Rectal smooth muscle tissue (tissue), 1 donor: Measurements from ENCODE around the gene ZNF653.
"Not testable (repeated sequence)": the region's sequence is repeated elsewhere in the genome, so short reads cannot be mapped to it uniquely, and the experiment has no call there.

Experiments used
- H3K27ac ChIP-seq: one replicate; pipeline ENCODE4 v1.7.0; 2013; ENCODE audit warnings: low read depth, low read length, inconsistent platforms
- H3K27me3 ChIP-seq: one replicate; pipeline ENCODE4 v1.7.0; 2013; ENCODE audit warnings: low read length; ENCODE audit not compliant: control insufficient read depth, insufficient read depth
- H3K36me3 ChIP-seq: one replicate; pipeline ENCODE4 v1.7.0; 2013; ENCODE audit warnings: low read length; ENCODE audit not compliant: control insufficient read depth, insufficient read depth
- H3K4me1 ChIP-seq: one replicate; pipeline ENCODE4 v1.7.0; 2013; ENCODE audit warnings: low read length; ENCODE audit not compliant: control insufficient read depth, insufficient read depth
- H3K4me3 ChIP-seq: one replicate; pipeline ENCODE4 v1.7.0; 2013; ENCODE audit warnings: low read length
- H3K9ac ChIP-seq: one replicate; pipeline ENCODE4 v1.7.0; 2013; ENCODE audit warnings: low read length

The ZNF653 gene

GRCh38 chr19:11475861-11476260, 29.8 kb downstream of the ZNF653 start:
- Histone ChIP-seq H3K9ac (no peak overlapping the region), H3K27me3 (peaks cover 3% of the 10 kb centered on the region)

GRCh38 chr19:11475343-11475742, 30.3 kb downstream of the ZNF653 start:
- H3K4me3 ChIP-seq, H3K27me3 ChIP-seq, H3K9ac ChIP-seq, H3K4me1 ChIP-seq, H3K36me3 ChIP-seq, H3K27ac ChIP-seq: not testable (repeated sequence)

More at GRCh38 chr19:11475861-11476260, 29.8 kb downstream of the ZNF653 start:
- Histone ChIP-seq H3K36me3 (no peaks in the 10 kb centered on the region), H3K4me3 (no peak overlapping the region), H3K27ac (no peak overlapping the region), H3K4me1 (no peaks in the 10 kb centered on the region)

- Histone ChIP-seq H3K27me3 (no peaks in the 10 kb centered on the region), H3K27ac (no peak overlapping the region), H3K36me3 (no peaks in the 10 kb centered on the region), H3K9ac (no peak overlapping the region), H3K4me3 (no peak overlapping the region), H3K4me1 (no peaks in the 10 kb centered on the region)
Measured at GRCh38 chr19:11473725-11474124, 31.9 kb downstream of the ZNF653 start.

- H3K27me3 ChIP-seq, H3K4me3 ChIP-seq, H3K36me3 ChIP-seq, H3K27ac ChIP-seq, H3K9ac ChIP-seq, H3K4me1 ChIP-seq: not testable (repeated sequence)
Measured at GRCh38 chr19:11468266-11468845, 37.3 kb downstream of the ZNF653 start.

- H3K27ac ChIP-seq, result no peak overlapping the region
- H3K27me3 ChIP-seq, result no peaks in the 10 kb centered on the region
- no peak overlapping the region for H3K4me3 ChIP-seq
- H3K4me1 ChIP-seq, result no peaks in the 10 kb centered on the region
- H3K9ac ChIP-seq, result no peak overlapping the region
- no peaks in the 10 kb centered on the region for H3K36me3 ChIP-seq
Measured at GRCh38 chr19:11465600-11465999, 40.0 kb downstream of the ZNF653 start.

GRCh38 chr19:11464333-11465265, 41.0 kb downstream of the ZNF653 start:
- no peaks in the 10 kb centered on the region for H3K36me3 ChIP-seq
- no peak overlapping the region for H3K9ac ChIP-seq
- no peak overlapping the region for H3K27ac ChIP-seq
- H3K4me1 ChIP-seq, result no peaks in the 10 kb centered on the region
- H3K4me3 ChIP-seq, result no peak overlapping the region
- H3K27me3 ChIP-seq, result no peaks in the 10 kb centered on the region

- Histone ChIP-seq H3K9ac (no peak overlapping the region), H3K4me1 (no peaks in the 10 kb centered on the region), H3K27me3 (no peaks in the 10 kb centered on the region), H3K4me3 (no peak overlapping the region), H3K36me3 (no peaks in the 10 kb centered on the region), H3K27ac (no peak overlapping the region)
Measured at GRCh38 chr19:11463391-11463790, 42.2 kb downstream of the ZNF653 start.

- no peaks in the 10 kb centered on the region for H3K4me1 ChIP-seq
- no peaks in the 10 kb centered on the region for H3K36me3 ChIP-seq
- H3K27me3 ChIP-seq, result no peaks in the 10 kb centered on the region
Measured at GRCh38 chr19:11461453-11461852, 44.2 kb downstream of the ZNF653 start.

GRCh38 chr19:11460207-11460606, 45.4 kb downstream of the ZNF653 start:
- H3K4me3 ChIP-seq, result no peak overlapping the region
- no peaks in the 10 kb centered on the region for H3K4me1 ChIP-seq
- no peak overlapping the region for H3K9ac ChIP-seq
- no peaks in the 10 kb centered on the region for H3K36me3 ChIP-seq
- H3K27me3 ChIP-seq, result no peaks in the 10 kb centered on the region
- no peak overlapping the region for H3K27ac ChIP-seq

More at GRCh38 chr19:11461453-11461852, 44.2 kb downstream of the ZNF653 start:
- H3K9ac ChIP-seq, result no peak overlapping the region
- H3K4me3 ChIP-seq, result no peak overlapping the region
- H3K27ac ChIP-seq, result no peak overlapping the region

GRCh38 chr19:11458912-11459311, 46.7 kb downstream of the ZNF653 start:
- not testable (repeated sequence) for H3K27ac ChIP-seq, H3K4me1 ChIP-seq, H3K27me3 ChIP-seq, H3K9ac ChIP-seq, H3K36me3 ChIP-seq, H3K4me3 ChIP-seq

GRCh38 chr19:11458236-11458900, 47.3 kb downstream of the ZNF653 start:
- Histone ChIP-seq H3K9ac (no peak overlapping the region), H3K4me1 (no peaks in the 10 kb centered on the region), H3K4me3 (no peak overlapping the region), H3K27ac (no peak overlapping the region), H3K36me3 (no peaks in the 10 kb centered on the region), H3K27me3 (no peaks in the 10 kb centered on the region)

- Histone ChIP-seq H3K4me1 (no peaks in the 10 kb centered on the region), H3K27ac (no peak overlapping the region), H3K27me3 (no peaks in the 10 kb centered on the region), H3K36me3 (no peaks in the 10 kb centered on the region), H3K9ac (no peak overlapping the region), H3K4me3 (no peak overlapping the region)
Measured at GRCh38 chr19:11457831-11458230, 47.8 kb downstream of the ZNF653 start.
